ENCODE results near the gene LCN15.
"Not testable (repeated sequence)": the region's sequence is repeated elsewhere in the genome, so short reads cannot be mapped to it uniquely, and the experiment has no call there.

Gene LCN15

DNA sequence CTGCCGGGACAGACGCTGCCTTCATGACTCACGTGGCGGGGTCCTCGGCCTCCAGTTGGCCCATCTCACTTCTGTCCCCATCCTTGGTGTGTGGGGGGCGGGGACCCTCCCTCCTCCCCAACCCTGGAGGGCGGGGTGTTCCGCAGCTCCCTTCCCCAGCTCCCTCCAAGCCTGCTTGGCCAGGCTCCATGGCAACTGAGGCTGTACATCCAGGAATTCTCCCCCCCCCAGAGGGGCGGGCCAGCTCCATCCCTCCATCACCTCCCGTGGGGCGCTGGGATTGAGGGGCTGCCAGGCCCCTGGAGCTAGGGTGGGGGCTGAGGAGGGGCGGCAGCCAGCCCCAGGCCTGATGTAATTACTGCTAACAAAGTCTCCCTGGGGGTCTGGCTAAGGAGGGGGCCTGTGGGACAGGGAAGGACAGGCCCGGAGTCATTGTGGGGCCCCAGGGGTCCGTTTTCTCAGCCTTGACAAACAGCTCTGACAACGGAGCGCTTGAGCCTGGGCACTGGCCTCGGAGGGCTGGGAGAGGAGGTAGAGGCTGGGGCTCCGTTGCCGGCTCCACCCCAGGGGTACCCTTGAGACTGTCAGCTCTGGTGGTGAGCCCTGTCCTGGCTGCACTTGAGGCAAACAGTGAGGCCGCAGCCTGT lies 43.9 kb downstream of the LCN15 start:
- DNase-seq: no peak

DNA sequence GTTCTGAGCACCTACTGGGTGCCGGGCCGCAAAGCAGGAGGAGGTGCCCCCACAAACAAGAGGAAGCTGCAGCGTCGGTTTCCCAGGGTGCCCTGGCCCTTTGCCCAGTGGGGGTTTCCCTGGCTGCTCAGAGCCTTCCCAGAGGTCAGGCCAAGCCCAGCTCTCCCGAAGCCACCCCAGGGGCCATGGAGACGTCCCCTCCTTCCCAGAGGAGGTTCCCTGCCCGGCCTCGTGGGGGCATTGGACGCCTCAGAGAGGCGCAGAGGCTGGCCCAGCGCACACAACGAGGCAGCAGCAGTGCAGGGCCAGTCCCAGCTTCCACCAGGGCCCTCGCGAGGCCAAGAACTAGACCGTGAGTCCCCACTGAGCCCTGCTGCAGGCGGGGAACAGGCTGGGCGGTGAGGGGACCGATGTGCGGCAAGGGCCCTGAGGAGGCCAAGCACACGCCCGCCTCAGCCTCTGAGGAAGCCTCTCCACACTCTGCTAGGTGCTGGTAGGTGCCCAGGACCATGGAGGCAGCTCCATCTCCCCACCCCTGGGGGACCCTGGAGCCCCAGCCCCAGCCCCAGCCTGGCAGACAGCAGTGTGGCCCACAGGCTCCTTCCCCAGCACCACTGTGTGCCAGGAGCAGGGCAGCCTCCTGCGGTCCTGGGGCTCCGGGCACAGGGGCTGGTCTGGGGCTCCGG lies 45.0 kb downstream of the LCN15 start:
- DNase-seq: no peak

DNA sequence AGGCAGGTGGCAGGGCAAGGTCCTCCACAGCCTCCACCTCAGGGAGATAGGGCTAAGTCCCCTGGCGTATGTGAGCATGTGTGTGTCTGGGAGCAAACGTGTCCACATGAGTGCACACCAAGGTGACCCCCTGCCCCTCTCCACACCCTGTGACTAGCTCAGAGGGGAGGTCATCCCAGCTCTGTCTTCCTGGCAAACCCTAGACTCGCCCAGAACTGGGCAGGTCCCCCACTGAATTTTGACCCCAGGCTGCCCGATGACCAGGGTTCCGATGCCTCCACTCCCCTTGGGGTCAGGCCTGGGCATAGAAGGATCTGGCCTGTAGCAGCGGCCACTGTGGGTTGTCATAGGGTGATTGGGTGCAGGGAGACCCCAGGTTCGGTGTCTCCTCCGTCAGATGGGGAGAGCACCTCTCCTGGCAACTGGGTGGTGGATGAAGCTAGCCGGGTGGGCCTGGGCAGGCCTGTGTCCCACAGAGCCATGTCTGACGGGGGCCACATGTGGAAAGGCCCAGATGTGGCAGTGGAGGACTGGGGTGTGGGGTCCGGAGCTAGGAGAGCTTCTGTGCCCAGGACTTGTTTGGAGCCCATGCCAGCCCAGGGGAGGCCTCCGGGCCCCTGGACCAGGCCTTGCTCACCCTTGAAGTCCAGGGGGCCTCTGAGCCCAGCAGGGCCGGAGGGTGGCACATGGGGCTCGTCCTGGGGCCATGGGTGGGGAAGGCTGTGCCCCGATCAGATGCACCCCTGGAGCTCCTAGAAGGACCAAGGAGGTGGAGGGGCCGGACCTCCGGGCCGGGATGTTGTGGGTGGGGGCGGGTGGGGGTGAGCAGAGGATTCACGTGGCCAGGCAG lies 45.7 kb downstream of the LCN15 start:
- no peak for DNase-seq

DNA sequence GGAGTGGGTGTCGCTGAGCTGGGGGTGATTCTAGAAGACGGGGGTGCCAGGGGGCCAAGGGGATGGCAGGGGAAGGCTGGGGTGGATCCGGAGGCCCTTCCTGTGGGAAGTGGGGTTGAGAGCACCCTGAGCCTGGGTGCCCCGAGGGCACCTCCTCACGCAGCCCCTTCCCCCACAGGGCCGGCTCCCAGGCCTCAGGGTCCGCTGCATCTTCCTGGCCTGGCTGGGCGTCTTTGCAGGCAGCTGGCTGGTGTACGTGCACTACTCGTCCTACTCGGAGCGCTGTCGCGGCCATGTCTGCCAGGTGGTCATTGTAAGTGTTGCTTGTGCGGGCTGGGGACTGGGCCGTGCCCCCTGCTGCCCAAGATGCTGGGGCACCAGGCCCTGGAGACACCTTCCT lies 46.9 kb downstream of the LCN15 start:
- DNase-seq: no peak

DNA sequence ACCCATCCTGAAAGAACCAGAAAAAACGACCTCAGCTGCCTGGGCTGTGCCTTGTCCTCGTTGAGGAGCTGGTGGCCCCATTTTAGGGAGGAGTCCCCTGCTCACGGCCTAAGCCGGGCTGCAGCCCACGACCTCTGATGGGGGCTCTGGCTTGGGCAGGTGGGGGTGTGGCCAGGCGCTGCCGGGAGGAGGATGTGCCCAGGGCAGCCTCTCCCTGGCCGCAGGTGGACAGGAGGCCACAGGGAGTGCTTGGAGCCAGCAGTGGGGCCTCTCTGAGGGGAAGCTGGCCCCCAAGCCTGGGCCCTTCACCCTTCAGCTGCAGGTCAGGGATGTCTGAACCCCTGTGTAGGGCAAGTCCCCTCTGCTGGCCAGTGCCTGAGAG lies 49.4 kb downstream of the LCN15 start:
- no peak for DNase-seq

DNA sequence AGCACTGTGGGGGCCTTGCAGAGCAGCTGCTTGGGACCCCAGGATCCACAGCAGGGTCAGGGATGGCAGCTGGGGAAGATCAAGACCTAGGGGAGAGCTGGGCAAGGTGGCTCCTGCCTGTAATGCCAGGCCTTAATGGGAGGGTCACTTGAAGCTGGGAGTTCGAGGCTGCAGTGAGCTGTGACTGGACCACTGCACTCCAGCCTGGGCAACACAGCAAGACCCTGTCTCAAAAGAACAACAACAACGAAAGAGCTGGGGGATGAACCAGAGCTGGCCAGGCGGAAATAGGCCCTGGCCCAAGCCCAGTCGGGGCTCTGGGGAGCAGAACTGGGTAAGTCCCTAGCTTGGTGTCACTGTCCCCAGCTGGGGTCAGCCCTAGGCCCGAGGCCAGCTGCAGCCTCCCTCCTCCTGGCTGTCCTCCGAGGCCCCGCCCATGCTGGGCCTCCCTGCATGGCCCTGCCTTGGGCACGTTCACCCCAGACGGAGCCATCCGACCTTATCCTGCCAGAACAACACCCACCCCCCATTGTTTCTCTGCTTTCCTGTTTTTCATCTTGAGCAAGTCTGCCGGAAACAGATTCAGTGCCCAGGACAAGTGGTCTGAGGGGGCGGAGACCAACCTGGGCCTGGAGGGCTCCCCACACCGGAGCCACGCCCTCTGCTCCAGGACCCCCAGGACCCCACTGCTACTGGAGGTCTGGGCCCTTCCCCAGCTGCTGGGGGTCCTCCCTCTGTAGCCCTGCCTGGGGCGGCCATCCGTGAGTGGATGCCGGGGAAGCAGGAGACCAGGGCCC lies 50.0 kb downstream of the LCN15 start:
- DNase-seq: no peak

DNA sequence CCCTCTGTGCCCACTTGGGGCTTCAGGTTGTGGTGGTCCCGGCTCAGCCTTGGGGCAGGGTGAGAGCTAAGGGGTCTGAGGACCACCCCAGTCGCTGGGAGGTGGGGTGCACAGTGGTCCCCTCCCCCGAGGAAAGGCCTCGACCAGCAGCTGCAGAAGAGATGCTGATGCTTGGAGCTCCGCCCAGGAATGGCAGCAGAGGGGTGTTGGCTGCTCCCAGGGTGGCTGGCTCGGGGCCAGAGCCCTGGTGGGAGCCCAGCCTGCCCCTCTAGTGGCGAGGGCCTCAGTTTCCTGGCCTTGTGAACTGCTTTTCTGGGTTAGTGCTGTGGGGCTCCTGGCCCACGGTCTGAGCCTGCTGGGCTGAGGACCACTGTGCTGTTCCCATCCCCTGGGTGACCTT lies 50.8 kb downstream of the LCN15 start:
- no peak for DNase-seq

DNA sequence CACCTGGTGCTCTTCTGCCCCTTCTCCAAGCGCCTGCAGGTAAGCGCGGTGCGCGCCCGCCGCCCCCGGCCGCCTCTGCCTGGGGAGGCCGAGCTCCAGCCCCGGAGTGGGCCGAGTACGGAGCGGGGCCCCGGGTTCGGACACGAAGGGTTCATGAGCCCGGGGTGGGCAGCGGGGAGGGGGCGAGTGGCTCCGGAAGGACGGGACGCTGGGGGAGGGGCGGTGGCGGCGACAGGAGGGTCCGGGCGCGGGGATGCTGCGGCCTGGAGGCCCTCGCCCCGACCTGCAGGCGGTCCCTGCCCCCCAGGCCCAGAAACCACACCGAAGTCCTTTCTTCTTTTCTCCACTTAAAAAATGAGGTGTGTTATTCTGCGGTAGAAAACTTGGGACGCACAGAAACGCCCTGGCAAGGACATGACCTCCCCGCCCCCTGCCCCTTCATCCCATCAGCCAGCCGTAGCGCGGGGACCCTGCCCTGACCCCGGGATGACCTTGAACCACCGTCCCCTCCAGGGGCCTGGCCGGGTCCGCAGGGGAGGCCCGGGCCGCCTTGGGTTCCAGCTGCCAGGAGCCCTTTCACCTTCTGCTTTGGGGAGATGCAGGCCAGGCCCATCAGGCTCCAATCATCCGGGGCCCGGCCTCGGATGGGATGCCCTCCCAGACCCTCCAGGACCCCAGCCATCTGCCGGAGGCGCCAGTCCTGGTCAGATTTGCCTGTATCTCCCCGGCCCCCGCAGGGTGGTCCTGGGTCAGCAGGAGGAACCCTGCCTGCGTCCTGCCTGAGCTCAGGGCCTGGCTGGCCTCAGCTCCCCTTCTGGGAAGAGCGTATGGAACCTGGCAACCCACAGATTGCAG lies 51.4 kb downstream of the LCN15 start:
- no peak for DNase-seq

DNA sequence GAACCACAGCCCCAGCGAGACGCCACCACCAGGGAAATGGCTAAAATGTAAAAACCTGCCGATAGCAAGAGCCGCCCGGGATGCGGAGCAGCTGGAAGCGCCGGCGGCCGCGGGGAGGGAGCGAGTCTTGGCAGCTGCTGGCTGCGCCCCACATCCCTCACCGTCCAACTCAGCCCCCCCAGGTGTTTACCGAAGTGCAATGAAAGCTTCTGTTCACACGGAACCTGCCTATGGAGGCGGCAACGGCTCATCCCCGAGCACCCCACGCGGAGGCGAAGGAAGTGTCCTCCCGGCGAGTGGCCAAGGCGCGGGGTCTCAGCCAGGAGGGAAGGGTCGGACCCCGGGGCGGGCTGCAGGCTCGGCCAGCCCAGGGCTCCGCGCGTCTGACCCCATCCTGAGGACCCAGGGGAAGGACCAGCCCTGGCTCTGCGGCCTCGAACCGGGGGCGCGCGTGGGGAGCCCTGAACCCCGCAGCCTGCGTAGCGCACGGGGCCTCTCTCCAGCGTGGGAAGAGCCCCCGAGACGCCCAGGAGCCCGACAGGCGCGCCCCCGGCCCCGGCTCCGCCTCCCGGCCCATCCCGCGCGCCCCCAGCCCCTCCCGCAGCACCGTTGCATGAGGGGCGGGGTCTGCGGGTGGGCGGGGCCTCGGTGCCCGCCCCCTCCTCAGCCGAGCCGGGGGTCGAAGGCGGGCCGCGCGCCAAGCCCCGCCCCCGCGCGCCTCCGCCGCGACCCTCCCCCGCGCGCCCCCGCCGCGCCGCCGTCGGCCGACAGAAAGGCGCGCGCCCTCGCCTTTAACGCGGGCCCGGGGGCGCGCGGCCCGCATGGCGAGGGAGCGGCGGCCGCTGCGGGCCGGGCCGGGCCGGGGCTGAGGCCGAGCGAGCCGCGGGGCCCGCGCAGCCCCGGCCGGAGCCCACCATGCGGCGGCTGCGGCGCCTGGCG lies 52.3 kb downstream of the LCN15 start, which contains the start of gene DIPK1B:
Gene DIPK1B, plus strand, starts transcription at position 822 of the 939 bp plus-strand sequence. Its CDS starts 94 bp downstream, at position 916.
- no peak for DNase-seq

DNA sequence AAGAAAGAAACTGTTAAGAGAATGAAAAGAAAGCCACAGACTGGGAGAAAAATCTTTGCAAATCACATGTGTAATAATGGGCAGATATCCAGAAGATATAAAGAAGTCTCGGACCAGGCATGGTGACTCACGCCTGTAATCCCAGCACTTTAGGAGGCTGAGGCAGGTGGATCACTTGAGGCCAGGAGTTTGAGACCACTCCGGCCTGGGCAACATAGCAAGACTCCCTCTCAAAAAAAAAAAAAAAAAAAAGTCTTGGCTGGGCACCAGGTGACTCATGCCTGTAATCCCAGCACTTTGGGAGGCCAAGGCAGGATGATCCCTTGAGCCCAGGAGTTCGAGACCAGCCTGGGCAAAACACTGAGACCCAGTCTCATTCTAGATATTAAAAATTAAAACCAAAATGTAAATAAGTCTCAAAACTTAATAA lies 53.1 kb downstream of the LCN15 start:
- not testable (repeated sequence) for DNase-seq

DNA sequence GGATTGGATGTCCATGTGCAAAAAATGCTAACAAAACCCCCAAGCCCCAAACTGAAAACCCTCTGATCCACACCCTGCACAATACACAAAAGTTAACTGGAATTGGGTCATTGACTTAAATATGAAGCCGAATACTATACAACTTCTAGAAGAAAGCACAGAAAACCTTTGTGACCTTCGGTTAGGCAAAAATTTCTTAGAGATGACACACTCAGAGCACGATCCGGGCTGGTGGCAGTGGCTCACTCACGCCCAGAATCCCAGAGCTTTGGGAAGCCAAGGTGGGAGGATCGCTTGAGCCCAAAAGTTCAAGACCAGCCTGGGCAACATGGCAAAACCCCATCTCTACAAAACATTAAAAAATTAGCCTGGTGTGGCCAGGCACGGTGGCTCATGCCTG lies 53.8 kb downstream of the LCN15 start:
- DNase-seq: no peak

Measured in cortex of kidney (tissue), 1 donor.